ENCODE data around the gene ZC3H10.

GRCh38 chr12:56124133-56124532 is 6.1 kb downstream of the ZC3H10 start:
- TF ChIP-seq CTCF (IDR thresholded peaks at IDR 0.05; ENCODE audit: low read length) = no peak
- no peak for TF ChIP-seq EZH2 (optimal IDR thresholded peaks at IDR 0.05; ENCODE audit: low read depth, low read length)
